ENCODE results near the gene CLCN3. TPM values are rescaled to one million over a fixed set of nuclear protein-coding genes. Genes with fewer than 3 reads are reported as not detected.

Gene CLCN3
- total RNA-seq, 3 donors from 2014 or later (not counting 1 experiment from before 2014, with no cell fraction given) = 20.7 to 26.0 (median 21.0) TPM

DNA sequence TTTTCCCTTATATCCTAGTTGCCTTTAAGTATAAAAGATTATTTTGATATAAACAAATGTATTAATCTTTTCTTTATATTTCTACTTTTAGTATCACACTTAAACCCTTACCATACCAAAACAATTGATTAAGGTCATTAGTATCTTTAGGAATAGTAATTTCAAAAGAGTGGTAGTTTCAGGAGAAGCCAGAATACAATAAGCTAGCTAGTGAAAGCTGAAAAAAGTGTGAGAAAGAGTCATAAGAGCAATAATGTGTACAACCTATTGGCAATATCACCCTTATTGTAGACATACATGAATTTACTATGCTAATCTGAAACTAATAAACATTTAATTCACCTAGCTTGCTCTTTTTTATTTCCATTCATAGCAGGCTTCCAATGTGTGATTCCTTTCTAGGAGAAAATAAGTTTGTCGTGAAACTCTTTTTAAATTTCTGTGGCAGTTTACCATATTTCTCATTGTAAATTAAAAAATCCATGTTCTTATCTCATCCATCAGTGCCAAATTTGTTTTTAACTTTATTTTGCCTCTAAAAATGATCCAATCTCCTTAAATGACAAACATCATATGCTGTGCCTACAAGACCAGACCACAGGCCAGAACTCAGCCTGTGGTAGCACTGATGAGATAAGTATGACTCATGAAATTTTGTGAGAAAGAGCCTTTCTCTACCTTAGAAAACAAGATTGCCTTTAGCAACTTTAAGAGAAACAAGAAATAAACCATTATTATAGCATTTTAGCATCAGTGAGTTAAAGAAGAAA, 16.1 kb upstream of the CLCN3 start:
- Histone ChIP-seq H3K36me3 (ENCODE audit: control insufficient read depth, insufficient read depth, low read length) (peaks cover 12% of the 10 kb centered on the region), H3K9me3 (ENCODE audit: control insufficient read depth, insufficient read depth, low read length) (no peaks in the 10 kb centered on the region), H3K27ac (ENCODE audit: low read length) (no peak overlapping the region), H3K4me3 (ENCODE audit: low read length) (no peak overlapping the region), H3K4me1 (ENCODE audit: control insufficient read depth, insufficient read depth, low read length) (no peaks in the 10 kb centered on the region), H3K27me3 (ENCODE audit: control insufficient read depth, insufficient read depth, low read length) (no peaks in the 10 kb centered on the region)
- DNase-seq = no peak
- Mint-ChIP-seq H3K9me3 (no peaks in the 10 kb centered on the region), H3K27me3 (ENCODE audit: low read depth in 2 of 2) (no peaks in the 10 kb centered on the region), H3K27ac (peak overlapping the region; percentile 13 to 56), H3K4me1 (peaks cover 8 to 18% of the 10 kb centered on the region in 2 donors), H3K4me3 (no peak overlapping the region), H3K36me3 (peaks cover 8% of the 10 kb centered on the region)
- TF ChIP-seq, protein P1, sequence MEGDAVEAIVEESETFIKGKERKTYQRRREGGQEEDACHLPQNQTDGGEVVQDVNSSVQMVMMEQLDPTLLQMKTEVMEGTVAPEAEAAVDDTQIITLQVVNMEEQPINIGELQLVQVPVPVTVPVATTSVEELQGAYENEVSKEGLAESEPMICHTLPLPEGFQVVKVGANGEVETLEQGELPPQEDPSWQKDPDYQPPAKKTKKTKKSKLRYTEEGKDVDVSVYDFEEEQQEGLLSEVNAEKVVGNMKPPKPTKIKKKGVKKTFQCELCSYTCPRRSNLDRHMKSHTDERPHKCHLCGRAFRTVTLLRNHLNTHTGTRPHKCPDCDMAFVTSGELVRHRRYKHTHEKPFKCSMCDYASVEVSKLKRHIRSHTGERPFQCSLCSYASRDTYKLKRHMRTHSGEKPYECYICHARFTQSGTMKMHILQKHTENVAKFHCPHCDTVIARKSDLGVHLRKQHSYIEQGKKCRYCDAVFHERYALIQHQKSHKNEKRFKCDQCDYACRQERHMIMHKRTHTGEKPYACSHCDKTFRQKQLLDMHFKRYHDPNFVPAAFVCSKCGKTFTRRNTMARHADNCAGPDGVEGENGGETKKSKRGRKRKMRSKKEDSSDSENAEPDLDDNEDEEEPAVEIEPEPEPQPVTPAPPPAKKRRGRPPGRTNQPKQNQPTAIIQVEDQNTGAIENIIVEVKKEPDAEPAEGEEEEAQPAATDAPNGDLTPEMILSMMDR (IDR thresholded peaks at IDR 0.05) = no peak
- no CpG with 5 or more reads among the region's 1 CpG for WGBS (ENCODE audit: insufficient coverage)
- intact Hi-C loops (cut with micrococcal nuclease) = no loop called here
- peak; percentile 63 to 76 (median 65) for ATAC-seq

DNA sequence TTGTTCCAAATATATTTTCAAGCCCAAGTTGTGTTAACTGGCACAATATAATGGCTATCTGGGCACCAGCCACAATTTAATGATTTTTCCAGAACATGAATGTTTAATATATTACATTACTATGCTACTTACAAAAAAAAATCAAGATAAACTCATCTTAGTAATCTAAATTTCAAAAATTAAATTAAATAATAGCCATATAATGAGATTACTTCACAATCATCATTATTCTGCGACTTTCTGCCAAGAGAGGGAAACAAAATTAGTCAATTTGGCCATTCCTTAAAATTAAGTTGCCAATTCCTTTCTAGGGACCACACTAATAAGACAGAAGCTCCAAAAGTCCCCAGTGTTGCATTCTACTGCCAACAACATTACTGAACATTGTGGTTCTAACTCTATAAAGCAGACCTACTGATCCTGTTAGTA, 15.5 kb upstream of the CLCN3 start:
- Histone ChIP-seq H3K27ac (ENCODE audit: low read length) (no peak overlapping the region), H3K9me3 (ENCODE audit: control insufficient read depth, insufficient read depth, low read length) (no peaks in the 10 kb centered on the region), H3K27me3 (ENCODE audit: control insufficient read depth, insufficient read depth, low read length) (no peaks in the 10 kb centered on the region), H3K4me3 (ENCODE audit: low read length) (no peak overlapping the region), H3K36me3 (ENCODE audit: control insufficient read depth, insufficient read depth, low read length) (peaks cover 9% of the 10 kb centered on the region), H3K4me1 (ENCODE audit: control insufficient read depth, insufficient read depth, low read length) (no peaks in the 10 kb centered on the region)
- ATAC-seq (no peak), DNase-seq (no peak)
- intact Hi-C loops (cut with micrococcal nuclease) = no loop called here
- Mint-ChIP-seq H3K4me3 (no peak overlapping the region), H3K9me3 (no peaks in the 10 kb centered on the region), H3K4me1 (peaks cover 8 to 18% of the 10 kb centered on the region in 2 donors), H3K27ac (peak overlapping the region; percentile 13 to 56), H3K36me3 (peaks cover 8% of the 10 kb centered on the region), H3K27me3 (ENCODE audit: low read depth in 2 of 2) (no peaks in the 10 kb centered on the region)
- TF ChIP-seq, protein P1 (IDR thresholded peaks at IDR 0.05) = no peak
- 100% methylated on average over 1 of the region's 1 CpG for WGBS (ENCODE audit: insufficient coverage)

DNA sequence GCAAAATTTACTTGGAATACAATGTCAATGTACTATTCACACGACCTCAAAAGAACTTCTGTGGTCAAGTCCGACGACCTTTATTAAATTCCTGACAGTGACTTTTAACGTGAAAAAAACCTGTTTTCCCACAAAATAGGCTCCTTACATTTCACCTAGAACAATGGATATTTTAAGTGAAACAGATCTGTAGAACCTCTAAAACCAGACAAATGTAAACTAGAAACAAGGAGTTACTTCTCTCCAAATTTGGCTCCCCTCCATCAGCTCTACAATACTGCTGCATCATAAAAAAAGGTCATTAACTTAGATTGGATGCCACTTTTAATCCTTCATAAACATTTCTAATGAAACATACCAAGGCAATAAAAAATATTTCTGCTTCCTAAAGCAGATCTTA, 9.2 kb upstream of the CLCN3 start:
- intact Hi-C loops (cut with micrococcal nuclease) = loop anchor here (5.0 kb wide), 3 partner anchors 416 to 599 kb away; partner anchors contain the start of genes CBR4 and MFAP3L
- Mint-ChIP-seq H3K27me3 (ENCODE audit: low read depth in 2 of 2) (no peaks in the 10 kb centered on the region), H3K9me3 (no peaks in the 10 kb centered on the region)

More for the DNA sequence above, 9.2 kb upstream of the CLCN3 start:
- Histone ChIP-seq H3K4me3 (ENCODE audit: low read length) (peak overlapping the region; percentile 96), H3K27ac (ENCODE audit: low read length) (peak overlapping the region; percentile 99), H3K27me3 (ENCODE audit: control insufficient read depth, insufficient read depth, low read length) (no peaks in the 10 kb centered on the region), H3K36me3 (ENCODE audit: control insufficient read depth, insufficient read depth, low read length) (no peaks in the 10 kb centered on the region), H3K9me3 (ENCODE audit: control insufficient read depth, insufficient read depth, low read length) (no peaks in the 10 kb centered on the region), H3K4me1 (ENCODE audit: control insufficient read depth, insufficient read depth, low read length) (peaks cover 4% of the 10 kb centered on the region)
- Mint-ChIP-seq H3K4me3 (peak overlapping the region; percentile 98), H3K4me1 (peaks cover 26 to 40% of the 10 kb centered on the region in 2 donors), H3K36me3 (no peaks in the 10 kb centered on the region), H3K27ac (peak overlapping the region; percentile 98)
- DNase-seq = no peak
- no peak for ATAC-seq
- TF ChIP-seq, protein P1 (IDR thresholded peaks at IDR 0.05) = no peak
- WGBS (ENCODE audit: insufficient coverage) = 72% methylated on average over 4 of the region's 4 CpGs
